DMS153 (cell line): ENCODE results near the gene GRAMD1B.
"Not testable (repeated sequence)": the region's sequence is repeated elsewhere in the genome, so short reads cannot be mapped to it uniquely, and the experiment has no call there.

Experiments
- DNase-seq: peaks from one replicate; lab custom pipeline; 2025; lab: John Stamatoyannopoulos, UW

Gene GRAMD1B

GRCh38 chr11:123443851-123444623, 14.0 kb downstream of the GRAMD1B start:
- no peak for DNase-seq

- peak; percentile 63 for DNase-seq
Measured at GRCh38 chr11:123448823-123449222, 18.8 kb downstream of the GRAMD1B start.

- no peak for DNase-seq
Measured at GRCh38 chr11:123449436-123449835, 19.4 kb downstream of the GRAMD1B start.

DNA sequence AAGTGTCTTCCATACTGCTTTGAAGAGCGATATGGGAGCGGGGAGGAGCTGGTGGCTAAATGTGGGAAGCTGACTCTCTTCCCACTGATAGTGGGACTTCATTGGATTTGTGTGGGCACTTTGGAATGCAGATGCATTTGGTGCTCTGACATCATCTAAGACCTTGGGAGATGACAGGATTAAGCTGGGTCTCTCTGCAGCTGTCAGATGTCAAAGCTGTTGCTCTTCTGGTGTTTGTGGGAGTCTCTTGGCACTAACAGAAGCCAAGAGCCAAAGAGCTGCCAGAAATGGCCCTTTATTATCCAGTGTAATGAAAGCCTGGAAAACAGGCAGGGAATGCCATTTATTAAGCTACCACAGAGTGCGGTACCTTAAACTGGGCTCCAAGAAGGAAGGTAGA, 20.6 kb downstream of the GRAMD1B start:
- DNase-seq, result no peak

DNA sequence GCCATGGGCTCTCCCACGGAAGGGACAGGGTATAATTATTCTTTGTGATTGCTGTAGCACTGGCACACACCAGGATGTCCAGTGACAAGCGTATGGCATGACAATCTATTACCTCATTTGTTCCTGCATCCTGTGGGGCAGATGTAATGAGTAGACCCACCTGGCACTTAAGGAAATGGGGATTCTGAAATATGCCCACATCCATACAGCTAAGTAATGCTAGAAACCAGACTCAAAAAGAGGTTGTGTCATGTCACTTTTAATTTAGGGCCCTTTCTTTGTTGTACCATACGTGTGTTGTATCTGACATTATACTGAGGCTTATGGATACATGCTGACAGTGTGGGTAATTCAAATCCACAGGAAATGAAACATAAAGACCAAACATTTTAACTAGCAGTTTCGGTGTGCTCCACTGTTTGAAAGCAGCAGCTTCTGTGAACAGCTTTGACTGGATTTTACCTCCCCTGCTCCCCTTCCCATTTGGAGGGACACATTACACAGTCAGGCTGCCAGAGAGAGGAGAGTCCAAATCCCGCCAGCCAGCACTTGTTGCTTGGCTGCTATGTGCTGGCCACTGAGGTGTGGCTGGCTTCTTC, 21.2 kb downstream of the GRAMD1B start:
- DNase-seq, result peak; percentile 85

DNA sequence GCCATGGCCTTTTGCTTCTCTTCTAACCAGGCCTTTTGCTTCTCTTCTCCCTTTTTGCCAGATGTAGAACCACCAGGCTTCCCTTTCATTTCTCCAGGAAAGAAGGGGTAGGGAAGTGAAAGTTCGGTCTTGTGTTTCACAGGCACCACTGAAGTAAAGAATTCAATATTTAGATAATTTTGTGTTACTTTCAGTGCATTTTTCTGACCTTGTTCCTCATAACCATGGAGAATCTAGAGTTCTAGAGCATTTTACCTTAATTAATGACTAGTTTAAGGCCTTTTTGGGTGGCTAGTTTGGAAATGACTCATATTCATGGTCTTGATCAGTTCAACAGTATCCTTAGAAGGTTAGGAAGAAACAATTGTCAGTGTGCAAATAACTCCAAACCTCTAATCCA, 22.7 kb downstream of the GRAMD1B start:
- DNase-seq, result no peak

DNA sequence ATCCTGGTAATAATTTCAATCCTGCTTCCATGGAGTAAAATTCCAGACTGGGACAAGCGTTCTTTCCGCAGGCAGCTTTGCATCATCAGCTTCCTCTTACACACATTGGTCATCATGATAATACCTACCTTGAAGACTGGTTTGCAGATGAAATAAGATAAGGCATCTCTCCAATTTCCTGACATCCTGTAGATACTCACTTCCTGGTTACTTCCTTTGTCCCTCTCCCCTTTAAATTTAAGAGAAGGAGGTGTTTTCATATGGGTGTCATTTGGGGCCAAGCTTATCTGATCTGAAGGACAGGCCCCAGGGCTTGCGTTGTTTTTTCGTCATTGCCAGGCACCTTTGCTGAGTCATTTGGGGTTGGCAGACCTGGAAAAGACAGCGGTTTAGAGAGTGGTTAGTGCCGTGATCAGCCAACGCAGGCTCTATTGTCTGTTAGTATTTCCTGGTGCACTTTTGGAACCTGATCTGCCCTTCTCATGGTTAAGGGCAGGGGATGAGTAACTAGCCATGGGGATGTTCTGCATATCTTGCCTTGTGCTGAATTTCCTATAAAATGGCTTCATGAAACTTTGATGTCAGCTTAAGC, 24.1 kb downstream of the GRAMD1B start:
- DNase-seq, result peak; percentile 88

DNA sequence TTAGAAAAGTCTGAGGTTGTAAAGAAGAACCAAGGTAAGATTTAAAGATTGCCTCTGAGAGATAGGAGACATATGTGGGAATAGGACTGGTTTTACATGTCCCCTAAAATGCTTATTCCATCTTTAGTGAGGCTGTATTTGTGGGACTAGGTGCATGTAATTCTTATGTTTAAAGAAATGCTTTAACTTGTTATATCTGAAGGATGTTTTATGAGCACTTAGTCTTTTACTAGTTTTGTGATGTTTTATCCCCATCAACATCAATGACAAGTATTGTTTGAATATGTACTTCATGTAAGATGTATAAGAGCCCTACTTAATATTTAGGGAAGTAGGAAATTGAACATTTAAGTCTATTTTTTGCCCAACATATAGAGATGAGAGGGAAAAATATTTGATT, 24.7 kb downstream of the GRAMD1B start:
- DNase-seq, result no peak

- DNase-seq, result not testable (repeated sequence)
Measured at GRCh38 chr11:123456448-123456847, 26.4 kb downstream of the GRAMD1B start.

DNA sequence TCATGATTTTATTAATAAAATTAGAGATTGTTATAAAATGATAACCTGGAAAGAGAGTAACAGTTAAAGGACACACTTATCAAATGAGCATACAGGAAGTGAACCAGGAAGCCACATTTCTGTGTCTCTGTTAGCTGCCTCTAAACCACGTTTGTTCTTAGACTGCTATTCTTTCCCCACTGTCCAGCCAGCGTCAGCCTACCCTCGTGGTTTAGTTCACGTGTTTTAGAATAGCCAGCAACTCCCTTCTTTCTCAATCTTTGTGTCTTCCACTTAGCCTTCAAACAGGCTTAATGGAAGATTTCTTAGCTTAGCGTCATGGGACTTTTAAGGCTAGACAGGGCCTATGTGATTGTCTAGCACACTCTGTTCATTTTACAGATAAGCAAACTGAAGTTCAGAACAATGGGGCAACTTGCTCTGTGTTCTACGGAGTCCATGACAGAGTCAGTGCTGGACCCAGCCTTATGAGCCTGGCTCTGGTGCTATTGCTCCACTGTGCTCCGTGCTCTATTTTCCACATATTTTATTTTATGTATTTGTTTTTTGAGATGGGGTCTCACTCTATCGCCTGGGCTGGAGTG, 27.2 kb downstream of the GRAMD1B start:
- no peak for DNase-seq

GRCh38 chr11:123458501-123458900, 28.4 kb downstream of the GRAMD1B start:
- DNase-seq, result no peak

DNA sequence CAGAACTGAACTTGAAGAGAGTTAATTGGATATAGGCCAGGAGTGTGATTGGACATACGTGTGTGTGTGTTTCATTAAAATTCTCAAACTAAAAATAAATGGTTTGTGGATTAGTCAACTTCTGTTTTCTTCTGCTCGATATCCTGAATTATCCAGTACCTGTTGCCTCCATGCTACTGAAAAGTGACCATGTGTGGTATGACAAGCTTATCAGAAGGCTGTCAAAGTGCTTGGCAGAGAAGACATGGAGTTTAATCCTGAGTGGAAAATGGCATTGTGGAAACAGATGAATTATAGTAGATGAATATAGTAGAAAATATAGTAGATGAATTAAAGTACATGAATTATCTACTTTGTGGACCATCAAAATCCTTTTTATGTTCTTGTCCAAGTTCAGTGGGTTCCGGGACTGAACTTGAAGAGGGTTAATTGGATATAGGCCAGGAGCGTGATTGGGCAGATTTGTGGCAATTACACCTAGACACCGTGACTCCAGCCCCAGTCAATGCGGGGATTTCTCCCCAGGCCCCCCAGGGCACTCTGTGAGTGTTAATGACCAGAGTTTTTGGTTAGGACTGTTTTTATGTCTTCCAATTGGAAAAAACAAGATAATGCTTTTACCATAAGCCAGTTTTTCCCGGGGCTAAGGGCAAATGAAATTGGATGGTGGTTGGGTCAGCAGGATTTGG, 30.1 kb downstream of the GRAMD1B start:
- no peak for DNase-seq

- no peak for DNase-seq
Measured at GRCh38 chr11:123461164-123461563, 31.1 kb downstream of the GRAMD1B start.

- not testable (repeated sequence) for DNase-seq
Measured at GRCh38 chr11:123465667-123466066, 35.6 kb downstream of the GRAMD1B start.

- DNase-seq, result not testable (repeated sequence)
Measured at GRCh38 chr11:123466172-123466571, 36.1 kb downstream of the GRAMD1B start.

- DNase-seq, result no peak
Measured at GRCh38 chr11:123469089-123469488, 39.0 kb downstream of the GRAMD1B start.

DNA sequence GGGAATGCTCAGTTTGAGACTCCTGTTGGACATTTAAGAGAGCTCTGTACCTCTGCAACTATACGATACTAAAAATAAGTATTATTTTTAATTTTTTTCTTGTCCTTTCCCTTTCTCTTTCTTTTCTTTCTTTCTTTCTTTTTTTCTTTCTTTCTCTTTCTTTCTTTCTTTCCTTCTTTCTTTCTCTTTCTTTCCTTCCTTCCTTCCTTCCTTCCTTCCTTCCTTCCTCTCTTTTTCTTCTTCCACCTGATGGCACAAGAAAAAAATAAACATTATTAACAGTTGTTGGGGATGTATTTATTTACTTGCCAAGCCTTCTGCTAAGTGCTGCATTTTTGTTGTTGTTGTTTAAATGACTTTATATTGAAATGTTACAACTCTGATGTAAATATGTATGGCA, 39.5 kb downstream of the GRAMD1B start:
- DNase-seq, result no peak

DNA sequence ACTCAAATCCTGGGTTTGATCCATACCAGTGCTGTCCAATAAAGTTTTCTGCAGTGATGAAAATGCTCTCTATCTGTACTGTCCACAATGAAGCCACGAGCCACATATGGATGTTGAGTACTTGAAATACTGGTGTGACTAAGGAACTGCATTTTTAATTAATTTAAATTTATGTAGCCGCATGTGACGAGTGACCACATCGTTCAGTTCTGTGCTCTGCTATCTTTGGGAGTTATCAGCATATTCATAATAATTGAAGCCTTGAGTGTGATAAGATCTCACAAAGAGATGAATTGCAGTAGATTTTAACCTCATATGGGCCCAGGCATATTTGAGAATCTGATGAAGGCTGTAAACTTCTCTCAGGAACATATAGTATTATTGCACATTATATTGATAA, 40.8 kb downstream of the GRAMD1B start:
- DNase-seq, result no peak

DNA sequence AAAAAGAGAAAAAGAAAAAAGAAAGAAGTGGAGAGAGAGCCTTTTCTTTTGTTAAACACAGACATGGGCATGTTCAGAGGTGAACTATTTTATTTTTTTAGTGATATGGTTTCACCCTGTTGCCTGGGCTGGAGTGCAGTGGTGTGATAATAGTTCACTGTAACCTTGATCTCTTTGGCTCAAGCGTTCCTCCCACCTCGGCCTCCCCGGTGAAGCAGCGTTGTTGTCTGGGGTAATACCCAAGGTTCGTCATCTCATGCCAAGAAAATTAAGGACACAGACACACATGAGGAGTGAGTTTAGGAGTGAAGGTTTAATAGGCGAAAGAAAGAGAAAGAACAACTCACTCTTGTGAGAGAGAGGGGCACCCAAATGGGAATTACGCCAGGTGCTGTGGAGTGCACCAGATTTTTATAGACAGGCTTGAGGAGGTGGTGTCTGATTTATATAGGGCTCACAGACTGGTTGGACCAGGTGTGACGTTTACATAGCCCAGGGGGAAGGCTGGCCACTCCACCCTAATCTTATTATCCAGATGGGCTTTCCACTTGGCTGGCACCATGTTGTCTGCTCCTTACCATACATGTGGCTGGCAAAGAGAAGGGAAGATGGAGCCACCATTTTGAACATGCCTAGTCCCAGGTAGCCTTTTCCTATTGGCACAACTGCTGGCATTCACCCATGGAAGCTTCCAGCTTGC, 42.3 kb downstream of the GRAMD1B start:
- DNase-seq, result peak; percentile 44

DNA sequence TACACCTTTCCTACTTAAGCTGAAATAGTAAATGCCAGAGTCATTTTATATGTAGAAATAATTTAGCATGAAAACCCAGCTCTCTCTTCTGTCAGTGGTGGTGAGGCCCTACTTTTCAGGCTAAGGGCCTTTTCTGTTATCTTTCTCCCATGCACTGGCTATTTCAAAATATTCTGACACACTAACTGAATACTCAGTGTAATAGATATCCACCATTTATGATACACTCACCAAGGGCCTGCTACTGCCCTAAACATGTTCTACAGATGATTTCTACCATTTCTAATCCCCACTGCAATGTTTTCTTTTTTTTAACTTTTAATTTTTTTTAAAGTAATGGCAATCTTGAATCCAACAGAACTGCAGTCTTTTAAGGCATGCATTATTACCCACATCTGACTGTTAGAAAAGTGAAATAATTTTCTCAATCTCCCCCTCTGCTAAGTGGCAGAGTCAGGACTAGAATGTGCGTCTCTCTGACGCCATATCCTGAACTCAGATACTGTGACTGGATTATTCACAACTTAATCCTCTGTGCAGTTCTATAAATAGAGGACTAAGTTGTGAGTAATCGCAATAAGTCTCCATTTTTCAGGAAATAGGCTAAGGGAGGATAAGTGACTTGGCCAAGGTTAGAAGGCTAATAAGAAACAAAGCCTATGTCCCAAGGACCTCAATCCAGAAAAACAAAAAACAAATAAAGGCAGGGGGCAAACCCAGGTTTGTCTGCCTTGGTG, 44.0 kb downstream of the GRAMD1B start:
- no peak for DNase-seq

DNA sequence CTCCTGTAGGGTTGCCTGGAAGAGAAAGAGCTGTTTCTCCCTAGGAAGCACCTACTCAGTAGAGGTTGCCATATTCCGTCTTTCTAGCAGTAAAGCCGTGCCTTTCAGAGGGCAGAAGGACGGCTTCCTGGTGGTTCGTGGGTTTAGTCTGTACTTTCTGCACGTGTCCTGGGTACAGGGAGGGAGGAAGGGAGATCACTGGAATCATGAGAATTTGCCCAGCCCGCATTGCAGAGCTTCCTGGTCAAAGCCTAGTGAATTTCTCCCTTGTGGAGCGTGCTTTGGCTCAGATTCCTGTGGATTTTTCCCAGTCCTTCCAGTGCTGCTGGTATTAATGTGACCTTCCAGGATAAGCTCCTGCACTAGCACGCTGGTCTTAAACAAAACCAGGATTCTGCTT, 44.9 kb downstream of the GRAMD1B start:
- no peak for DNase-seq
